Measurements from ENCODE around the gene AARS1.
"Not testable (repeated sequence)": the region's sequence is repeated elsewhere in the genome, so short reads cannot be mapped to it uniquely, and the experiment has no call there.

Gene AARS1

DNA sequence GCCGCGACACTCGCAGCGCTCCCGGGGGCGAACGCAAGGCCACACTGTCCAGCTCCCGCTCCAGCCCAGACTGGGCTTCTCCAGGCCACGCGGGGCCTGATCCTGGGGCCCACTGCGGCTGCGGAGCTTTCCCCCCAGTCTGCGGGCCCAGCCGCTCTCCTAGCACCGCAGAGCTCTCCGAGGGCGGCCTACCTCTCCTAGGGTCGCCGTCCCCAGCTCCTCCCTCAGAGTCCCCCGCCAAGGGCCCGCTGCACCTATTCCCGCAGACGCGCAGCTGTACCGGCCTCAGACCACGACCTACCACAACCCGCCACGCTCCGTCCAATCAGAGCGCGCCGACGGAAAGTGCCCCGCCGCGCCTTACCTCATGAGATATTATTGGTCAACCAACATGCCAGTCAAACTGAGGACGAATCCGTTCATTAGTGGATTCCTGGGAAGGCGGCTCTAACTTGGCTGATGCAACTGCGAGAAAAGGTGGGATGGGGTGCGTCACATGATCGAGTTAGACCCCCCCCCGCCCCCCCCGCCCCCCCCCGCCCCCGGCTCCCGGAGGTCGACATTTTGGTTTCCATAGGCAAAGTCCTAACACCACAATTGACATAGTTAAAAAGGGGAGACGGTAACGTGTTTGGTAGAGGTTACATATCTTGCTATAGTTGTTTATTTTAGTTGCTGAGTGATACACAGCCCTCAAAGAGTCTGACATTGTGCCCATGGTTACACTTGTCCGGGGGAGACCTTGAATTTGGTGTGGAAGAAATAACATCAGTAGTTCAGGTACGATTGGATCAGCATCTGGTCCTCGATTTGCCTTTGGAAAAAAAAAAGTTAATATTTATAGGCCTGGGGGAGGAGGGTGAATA lies at the start of gene AARS1:
Gene AARS1, minus strand, starts transcription at position 278 of the 866 bp plus-strand sequence. CDS start 6,743 bp downstream, outside the sequence.
- DNase-seq = peak; percentile 98

DNA sequence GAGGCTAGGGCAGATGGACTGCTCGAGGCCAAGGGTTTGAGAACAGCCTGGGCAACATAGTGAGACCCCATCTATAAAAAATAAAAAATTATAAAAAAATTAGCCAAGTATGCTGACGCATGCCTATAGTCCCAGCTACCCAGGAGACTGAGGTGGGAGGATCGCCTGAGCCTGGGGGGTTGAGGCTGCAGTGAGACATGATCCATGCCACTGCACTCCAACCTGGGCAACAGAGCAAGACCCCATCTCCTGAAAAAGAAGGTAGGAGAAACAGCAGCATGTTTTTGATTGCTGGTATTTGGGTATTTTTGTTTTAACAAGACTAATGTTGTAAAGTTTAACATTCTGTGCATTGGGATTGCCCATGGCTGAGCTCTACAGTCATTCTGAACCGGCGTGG lies 48.5 kb upstream of the AARS1 start:
- no peak for DNase-seq

DNA sequence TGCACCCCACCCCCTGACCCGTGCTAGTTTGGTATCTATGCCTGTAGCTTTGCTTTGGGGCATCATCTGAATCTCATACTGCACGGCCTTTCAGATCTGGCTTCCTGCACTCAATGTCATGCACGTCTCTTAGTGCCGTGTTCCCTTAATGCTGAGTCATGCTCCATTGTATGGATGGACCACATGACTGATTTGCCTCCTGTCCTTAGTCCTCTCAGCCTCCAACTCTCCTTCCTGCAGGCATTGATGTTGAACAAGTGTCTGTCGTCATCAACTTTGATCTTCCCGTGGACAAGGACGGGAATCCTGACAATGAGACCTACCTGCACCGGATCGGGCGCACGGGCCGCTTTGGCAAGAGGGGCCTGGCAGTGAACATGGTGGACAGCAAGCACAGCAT lies 43.4 kb upstream of the AARS1 start:
- DNase-seq = not testable (repeated sequence)

DNA sequence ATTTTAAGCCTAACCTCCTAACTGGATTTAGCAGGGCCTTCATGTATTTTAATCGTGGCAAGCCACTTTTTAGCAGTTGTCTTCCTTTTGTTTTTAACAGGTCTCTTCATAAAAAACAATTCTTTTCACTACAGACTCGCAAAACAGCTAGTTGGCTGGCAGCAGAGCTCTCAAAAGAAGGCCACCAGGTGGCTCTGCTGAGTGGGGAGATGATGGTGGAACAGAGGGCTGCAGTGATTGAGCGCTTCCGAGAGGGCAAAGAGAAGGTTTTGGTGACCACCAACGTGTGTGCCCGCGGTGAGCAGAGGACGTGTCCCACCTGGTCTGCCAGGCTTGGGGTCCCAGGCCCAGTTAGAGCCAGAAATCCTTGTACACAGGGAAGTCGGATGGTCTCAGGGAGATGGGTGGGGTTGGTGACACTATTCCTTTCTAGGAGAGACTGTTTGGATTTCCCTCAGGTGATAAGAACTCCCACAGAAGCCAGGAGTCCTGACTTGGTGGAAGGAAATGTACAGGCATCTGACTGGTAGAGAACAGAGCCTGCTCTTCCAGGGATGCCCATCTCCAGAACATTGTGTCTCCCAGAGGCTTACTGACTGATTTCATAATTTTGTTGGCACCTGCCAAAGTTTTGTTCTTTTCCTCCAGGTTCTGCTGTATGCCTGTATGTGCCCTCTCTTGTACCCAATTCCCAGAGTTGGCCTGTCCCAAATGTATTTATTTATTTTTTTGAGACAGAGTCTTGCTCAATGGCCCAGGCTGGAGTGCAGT lies 42.5 kb upstream of the AARS1 start:
- no peak for DNase-seq

DNA sequence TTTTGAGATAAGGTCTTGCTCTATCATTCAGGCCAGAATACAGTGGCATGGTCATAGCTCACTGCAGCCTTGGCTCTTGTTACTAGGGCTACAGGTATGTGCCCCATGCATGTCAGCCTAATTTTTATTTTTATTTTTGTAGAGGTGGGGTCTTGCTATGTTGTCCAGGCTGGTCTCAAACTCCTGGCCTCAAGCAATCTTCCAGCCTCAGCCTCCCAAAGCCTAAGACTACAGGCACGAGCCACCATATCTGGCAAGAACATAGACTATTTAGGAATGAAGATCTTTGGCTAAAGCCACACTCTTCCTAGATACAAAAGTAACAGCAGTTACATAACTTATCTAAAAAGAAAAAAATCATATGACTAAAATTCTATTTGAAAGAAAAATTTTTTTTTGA lies 41.8 kb upstream of the AARS1 start:
- DNase-seq = no peak

DNA sequence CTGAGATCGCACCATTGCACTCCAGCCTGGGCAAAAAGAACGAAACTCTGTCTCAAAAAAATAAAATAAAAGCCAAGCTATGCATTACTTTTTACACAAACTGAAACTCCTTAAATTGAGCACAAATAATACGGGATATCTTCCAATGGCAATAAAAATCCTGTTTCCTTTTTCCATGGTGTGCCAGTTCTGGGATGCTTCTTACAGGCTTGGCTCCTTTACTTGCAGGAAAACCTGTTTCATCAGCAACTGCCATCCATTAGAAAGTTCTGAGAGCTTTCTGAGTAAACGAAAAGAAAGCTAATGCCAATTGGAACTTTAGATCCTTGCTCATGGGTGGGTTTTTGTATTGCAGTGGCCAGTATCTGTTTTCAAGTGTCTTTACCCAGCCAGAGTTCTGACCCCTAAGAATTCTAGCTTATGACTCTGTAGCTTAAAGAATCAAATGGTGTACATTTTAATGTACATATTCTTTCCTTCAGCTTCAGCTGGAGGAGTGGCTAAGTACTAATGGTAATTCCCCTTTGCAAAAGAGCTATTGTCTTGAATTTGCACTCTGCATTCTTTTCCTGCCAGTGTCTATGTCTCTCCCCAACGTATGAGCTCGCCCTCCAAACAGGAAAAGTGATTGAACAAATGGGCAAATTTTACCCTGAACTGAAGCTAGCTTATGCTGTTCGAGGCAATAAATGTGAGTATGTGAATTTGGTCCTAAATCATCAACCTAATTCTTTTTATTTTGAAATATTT lies 35.9 kb upstream of the AARS1 start:
- DNase-seq = no peak

DNA sequence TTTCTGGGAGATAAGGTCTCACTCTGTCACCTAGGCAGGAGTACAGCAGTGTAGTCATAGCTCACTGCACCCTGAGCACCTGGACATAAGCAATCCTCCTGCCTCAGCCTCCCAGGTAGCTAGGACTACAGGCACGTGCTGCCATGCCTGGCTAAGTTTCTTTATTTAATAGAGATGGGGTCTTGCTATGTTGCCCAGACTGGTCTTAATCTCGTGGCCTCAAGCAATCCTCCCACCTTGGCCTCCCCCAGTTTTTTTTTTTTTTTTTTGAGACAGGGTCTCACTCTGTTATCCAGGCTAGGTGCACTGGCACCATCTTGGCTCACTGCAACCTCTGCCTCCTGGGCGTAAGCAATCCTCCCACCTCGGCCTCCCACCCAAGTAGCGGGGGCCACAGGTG lies 30.8 kb upstream of the AARS1 start:
- DNase-seq = no peak

DNA sequence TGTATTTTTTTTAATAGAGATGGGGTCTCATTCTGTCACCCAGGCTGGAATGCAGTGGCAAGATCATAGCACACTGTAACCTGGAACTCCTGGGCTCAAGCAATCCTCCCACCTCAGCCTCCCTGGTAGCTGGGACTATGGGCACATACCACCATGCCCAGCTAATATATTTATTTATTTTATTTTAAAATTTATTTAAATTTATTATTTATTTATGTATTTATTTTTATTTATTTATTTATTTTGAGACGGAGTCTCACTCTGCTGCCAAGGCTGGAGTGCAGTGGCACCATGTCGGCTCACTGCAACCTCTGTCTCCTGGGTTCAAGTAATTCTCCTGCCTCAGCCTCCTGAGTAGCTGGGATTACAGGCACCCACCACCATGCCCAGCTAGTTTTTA lies 18.4 kb upstream of the AARS1 start:
- not testable (repeated sequence) for DNase-seq

DNA sequence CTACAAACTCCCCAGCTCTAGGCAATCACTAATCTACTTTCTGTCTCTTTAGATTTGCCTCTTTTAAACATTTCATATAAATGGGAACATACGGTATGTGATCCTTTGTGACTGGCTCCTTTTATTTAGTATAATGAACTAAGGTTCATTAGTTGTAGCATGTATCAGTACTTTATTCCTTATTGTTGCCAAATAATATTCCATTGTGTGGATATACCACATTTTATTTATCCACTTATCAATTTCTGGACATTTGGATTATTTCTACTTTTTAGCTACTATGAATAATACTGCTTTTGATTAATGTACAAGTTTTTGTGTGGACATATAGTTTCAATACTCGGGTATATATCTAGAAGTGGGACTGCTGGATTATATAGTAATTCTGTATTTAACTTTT lies 17.6 kb upstream of the AARS1 start:
- DNase-seq = no peak

DNA sequence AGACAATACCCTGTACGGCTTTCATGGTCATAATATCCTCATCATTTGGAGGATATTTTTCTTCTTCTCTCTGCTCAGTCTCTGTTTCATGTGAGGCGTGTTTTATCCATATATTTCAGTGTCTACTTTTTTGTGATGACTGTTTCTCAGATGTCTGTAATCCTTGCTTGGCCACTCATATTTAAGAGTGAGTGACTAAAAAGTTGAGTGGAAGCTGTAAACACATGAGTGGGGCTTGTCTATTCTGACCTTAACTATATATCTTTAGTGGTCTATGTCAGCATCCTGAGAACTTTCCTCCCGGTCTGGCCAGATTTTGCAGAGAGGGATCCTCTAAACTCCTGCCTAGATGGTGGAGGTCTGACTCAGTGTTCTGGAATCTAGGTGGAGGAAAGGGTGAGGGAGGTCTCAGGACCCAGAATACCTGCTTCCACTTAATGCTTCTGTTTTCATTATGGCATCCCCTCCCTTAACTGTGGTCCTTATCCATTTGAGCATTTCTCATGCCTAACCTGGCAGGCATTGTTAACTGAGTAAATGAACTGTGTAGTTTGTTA lies 15.7 kb upstream of the AARS1 start:
- DNase-seq = peak; percentile 16

DNA sequence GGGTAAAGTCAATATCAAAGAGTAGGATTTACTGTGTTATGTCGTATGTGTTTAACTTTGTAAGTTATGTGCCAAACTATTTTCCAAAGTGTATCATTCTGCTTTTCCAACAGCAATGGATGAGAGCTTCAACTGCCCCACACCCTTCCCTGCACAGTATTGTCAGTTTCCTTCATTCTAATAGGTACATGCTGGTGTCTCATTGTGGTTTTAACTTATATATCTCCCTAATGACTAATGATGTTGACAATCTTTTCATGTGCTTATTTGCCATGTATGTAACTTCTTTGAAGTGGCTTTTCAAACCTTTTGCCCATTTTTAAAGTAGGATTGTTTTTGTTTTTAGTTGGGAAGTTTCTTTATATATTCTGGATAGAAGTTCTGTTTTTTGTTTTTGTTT lies 13.4 kb upstream of the AARS1 start:
- no peak for DNase-seq

DNA sequence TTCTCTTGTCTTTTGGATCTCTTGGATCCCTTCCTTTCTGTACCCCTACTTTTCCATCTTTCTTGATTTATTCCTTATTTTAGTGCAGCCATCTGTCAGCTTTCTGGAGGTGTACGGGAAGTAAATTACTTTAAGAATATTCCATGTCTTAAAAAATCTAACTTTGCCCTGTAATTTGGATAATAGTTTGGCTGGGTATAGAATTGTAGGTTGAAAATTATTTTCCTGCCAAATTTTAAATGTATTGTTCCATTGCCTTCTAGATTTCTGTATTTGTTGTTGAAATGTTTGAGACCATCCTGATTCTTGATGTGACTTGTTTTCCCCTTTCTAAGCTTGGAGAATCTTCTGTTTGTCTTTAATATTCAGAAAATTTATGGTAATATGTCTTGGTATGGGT lies 11.8 kb upstream of the AARS1 start:
- no peak for DNase-seq

DNA sequence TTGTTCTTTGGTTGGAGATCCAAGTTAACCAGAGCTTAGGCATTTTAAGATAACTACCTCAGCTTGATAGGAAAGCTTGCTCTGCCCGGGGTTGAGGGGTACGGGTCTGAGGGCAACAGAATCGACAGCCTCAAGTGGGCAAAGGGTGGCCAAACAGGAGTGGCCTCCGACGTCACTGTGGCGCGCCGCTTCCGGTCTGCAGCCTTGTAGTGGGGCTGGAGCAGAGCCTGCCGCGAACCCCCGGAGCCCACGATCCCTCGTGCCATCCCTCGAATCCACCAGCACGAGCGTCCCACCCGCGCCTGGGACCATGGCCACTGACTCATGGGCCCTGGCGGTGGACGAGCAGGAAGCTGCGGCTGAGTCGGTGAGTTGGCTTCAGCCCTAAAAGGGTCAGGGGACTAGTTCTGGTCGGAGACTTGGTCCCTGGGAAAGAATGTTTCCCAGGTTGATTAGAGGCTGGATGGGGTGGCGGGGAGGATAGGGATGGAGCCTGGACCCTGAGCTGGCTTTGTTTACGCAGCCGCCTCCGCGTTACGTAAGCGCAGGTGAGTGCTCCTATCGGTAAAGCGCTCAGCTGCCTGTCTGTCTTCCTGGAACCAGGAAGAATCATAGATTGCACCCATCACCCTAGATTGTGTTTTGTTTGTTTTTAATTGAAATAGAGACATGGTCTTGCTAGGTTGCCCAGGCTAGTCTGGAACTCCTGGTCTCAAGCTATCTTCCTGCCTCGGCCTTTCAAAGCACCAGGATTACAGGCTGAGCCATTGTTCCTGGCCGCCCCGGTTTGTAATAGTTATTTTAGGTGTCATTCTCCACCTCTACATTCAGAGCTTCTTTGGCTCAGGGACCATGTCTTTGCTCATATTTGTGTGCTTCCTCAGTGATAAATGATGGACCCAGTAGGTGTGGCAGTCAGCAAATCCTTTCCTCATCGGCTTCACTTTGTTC lies 10.0 kb upstream of the AARS1 start, which contains the start of gene DDX19B:
Gene DDX19B, plus strand, starts transcription at position 199 of the 951 bp plus-strand sequence. Its CDS starts 112 bp downstream, at position 311.
- DNase-seq = peak; percentile 44

DNA sequence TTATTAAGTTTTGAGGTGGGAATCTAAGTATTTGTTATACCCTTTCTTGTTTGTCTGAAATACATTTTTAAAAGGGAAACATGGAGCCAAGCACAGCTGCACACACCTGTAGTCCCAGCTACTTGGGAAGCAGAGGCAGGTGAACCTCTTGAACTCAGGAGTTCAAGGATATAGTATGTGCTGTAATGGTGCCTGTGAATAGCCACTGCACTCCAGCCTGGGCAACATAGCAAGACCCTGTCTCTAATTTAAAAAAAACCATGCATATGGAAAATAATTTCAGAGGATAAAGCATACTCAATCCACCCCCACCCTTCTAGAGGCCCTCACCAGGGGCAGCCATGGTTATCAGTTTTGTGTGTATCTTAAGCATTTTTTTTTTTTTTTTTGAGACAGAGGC lies 6.3 kb upstream of the AARS1 start:
- DNase-seq = no peak

DNA sequence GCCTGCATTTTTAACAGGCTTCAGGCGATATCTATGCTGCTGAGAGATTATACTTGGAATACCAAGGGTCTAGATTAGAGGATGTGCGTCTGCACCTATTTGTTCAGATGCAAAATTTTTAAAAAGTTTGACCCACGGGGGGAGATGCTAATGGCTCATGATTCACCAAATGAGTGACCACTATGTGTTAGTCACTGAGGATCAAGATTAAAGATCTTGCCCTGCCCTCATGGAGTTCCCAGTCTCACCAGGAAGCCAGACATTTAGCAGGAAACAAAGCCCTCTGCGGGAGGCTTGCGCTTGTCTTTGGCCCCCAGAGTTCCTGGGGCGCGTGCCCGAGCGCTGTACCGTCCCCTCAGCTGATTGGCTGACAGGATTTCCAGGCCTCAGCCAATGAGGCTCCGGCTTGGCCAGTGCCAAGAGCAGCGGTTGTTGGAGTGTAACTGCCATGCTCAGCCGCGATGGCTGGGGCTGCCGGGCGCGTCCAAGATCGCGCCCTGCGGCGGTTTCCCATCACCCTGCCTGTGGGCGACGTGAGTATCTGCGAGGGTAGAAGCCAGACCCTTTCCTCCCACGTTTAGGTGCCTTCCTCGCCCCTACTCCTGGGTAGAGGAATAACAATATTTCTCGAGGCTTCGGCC lies 5.2 kb upstream of the AARS1 start:
- DNase-seq = no peak

DNA sequence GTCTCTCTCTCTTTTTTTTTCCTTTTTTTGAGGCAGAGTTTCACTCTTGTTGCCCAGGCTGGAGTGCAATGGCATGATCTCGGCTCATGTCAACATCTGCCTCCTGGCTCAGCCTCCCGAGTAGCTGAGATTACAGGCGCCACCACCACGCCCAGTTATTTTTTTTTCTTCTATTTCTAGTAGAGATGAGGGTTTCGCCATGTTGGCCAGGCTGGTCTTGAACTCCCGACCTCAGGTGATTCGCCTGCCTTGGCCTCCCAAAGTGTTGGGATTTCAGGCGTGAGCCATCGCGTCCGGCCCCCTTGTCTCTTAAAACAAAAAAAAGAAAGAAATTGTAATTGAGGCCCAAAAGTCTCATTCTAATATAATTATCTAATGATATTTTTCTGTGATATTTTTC lies 2.8 kb upstream of the AARS1 start:
- not testable (repeated sequence) for DNase-seq

DNA sequence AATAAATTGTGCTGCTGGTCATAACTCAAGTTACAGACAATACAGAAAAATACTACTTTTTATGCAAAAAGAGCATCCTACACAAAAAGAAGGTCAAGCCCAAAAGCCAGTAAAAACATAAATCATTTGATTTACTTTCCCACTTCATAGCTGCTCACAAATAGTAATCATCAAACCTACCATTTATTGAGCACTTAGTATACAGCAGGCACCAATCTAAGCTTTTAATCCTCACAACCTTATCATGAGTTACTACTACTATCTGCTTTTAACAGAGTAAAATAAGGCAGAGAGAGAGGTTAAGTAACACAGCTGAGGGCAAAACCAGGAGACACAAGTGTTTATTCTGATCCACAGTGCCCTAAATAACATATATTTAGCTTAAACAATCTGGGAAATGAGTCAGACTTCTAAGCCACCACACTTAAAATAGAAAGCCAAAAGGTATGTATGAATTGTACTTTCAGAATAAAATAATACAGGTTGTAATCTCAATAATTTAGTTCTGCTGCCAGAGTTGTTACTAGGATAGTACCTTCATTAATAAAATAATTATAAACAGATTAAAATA lies 1.7 kb upstream of the AARS1 start:
- no peak for DNase-seq

DNA sequence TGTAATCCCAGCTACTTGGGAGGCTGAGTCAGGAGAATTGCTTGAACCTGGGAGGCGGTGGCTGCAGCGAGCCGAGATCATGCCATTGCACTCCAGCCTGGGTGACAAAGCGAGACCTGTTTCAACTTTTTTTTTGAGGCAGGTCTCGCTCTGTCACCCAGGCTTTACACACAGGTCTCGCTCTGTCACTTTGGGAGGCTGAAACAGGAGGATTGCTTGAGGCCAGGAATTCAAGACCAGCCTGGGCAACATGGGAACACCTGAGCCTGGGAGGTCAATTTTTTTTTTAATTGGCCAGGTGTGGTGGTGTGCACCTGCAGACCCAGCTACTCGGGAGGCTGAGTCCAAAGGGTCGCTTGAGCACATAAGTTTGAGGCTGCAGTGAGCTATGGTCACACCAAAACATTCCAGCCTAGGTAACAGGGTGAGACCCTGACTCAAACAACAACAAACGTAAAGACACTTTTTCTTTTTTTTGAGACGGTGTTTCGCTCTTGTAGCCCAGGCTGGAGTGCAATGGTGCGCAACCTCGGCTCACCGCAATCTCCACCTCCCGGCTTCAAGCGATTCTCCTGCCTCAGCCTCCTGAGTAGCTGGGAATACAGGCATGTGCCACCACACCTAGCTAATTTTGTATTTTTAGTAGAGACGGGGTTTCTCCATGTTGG lies 1.9 kb downstream of the AARS1 start:
- DNase-seq = not testable (repeated sequence)

DNA sequence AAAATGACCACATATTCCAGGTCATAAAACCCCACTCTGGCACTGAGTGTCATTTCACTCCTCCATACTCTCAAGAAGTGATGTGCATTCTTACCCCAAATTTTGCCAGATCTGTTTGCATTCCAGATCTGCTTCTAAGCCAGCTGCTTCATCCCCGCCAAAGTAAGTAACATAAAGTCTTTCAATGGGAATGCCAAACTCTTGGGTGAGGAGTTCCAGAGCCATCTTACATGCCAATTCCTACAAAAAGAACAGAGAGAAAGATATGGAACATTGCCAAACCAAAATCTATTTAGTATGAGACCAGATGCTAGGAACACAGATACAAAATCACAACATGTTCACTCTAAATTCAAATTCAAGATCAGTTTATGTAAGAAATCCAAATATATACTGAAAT lies 12.9 kb downstream of the AARS1 start:
- DNase-seq = no peak

DNA sequence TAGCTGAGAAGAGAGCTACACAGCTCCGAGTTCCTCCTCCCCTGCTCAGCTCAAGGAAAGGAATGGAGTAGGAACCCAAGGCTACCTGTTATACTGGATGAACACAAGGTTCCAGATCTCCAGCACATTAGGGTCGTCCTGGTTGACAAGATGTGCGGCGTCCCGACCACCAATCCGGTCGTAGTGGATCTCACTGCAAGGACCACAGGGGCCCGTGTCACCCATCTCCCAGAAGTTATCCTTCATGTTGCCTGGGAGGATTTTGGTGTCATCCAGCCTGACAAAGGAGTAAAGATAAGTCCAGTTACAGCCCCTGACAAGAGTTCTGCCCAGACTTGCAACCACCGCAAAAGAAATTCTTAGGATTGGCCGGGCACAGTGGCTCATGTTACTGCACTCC lies 17.6 kb downstream of the AARS1 start:
- DNase-seq = no peak

All from kidney glomerular epithelial cell (primary cell).